ENCODE results near the gene GMPR. TPM values are rescaled to one million over a fixed set of nuclear protein-coding genes. Genes with fewer than 3 reads are reported as not detected.
A peak's percentile ranks its signal among the peaks of the same experiment; 100 is the strongest.

GMPR gene
- 19.3 TPM for polyA plus RNA-seq (2013, experiment 1 of 2)
- 19.7 TPM for polyA plus RNA-seq (2013, experiment 2 of 2)

- WGBS (ENCODE audit: extremely low coverage, insufficient coverage, low lambda C conversion rate), result no CpG with 5 or more reads among the region's 84 CpGs
- H3K18ac ChIP-seq (ENCODE audit: low read length), result peak within 1 kb of the TSS; percentile 82
- H3K9ac ChIP-seq (ENCODE audit: low read length), result peak within 1 kb of the TSS; percentile 72
- no peaks in the 10 kb centered on the region for H3K36me3 ChIP-seq (ENCODE audit: control insufficient read depth, insufficient read depth, low read length)
- H2BK5ac ChIP-seq (ENCODE audit: low read length), result no peak within 1 kb of the TSS
- H3K4me2 ChIP-seq (ENCODE audit: low read length), result peak within 1 kb of the TSS; percentile 97
- DNase-seq, result peak; percentile 59
- no peak within 1 kb of the TSS for H2AK5ac ChIP-seq (ENCODE audit: low read length)
- peak within 1 kb of the TSS; percentile 80 for H3K56ac ChIP-seq (ENCODE audit: low read length)
- H3K27me3 ChIP-seq (ENCODE audit: insufficient read depth, low read length, poor library complexity), result peaks cover 7% of the 10 kb centered on the region
- H4K8ac ChIP-seq (ENCODE audit: low read depth, low read length), result no peak within 1 kb of the TSS
- H4K5ac ChIP-seq (ENCODE audit: low read length), result no peak within 1 kb of the TSS
- no peak within 1 kb of the TSS for H2BK120ac ChIP-seq (ENCODE audit: low read depth, low read length)
- H3K23ac ChIP-seq (ENCODE audit: low read length), result no peak within 1 kb of the TSS
- no peaks in the 10 kb centered on the region for H3K79me2 ChIP-seq (ENCODE audit: control insufficient read depth, insufficient read depth, low read length)
- peak within 1 kb of the TSS; percentile 45 for H3K4me3 ChIP-seq (ENCODE audit: low read length)
- H3K4ac ChIP-seq (ENCODE audit: low read depth, low read length), result peak within 1 kb of the TSS; percentile 38
- H3K79me1 ChIP-seq (ENCODE audit: low read length), result no peaks in the 10 kb centered on the region
- no peaks in the 10 kb centered on the region for H3K4me1 ChIP-seq (ENCODE audit: control insufficient read depth, low read depth, low read length)
- no peak within 1 kb of the TSS for H2BK15ac ChIP-seq (replicated peaks; ENCODE audit: low read depth)
- H3K27ac ChIP-seq (ENCODE audit: low read depth, low read length), result no peak within 1 kb of the TSS
These were observed at the start of gene GMPR for GRCh38 chr6:16238057-16238962. TSS of gene GMPR (plus strand) at chr6:16238587. CDS start at chr6:16238694, 107 bp downstream.

- no peak overlapping the region for H3K56ac ChIP-seq (ENCODE audit: low read length)
- no peak overlapping the region for H3K9ac ChIP-seq (ENCODE audit: low read length)
- H3K27me3 ChIP-seq (ENCODE audit: insufficient read depth, low read length, poor library complexity), result no peaks in the 10 kb centered on the region
- H4K8ac ChIP-seq (ENCODE audit: low read depth, low read length), result no peak overlapping the region
- no peak overlapping the region for H2BK5ac ChIP-seq (ENCODE audit: low read length)
- H2BK15ac ChIP-seq (replicated peaks; ENCODE audit: low read depth), result no peak overlapping the region
- WGBS (ENCODE audit: extremely low coverage, insufficient coverage, low lambda C conversion rate), result no CpG with 5 or more reads among the region's 1 CpG
- H3K79me1 ChIP-seq (ENCODE audit: low read length), result no peaks in the 10 kb centered on the region
- no peak overlapping the region for H3K4me2 ChIP-seq (ENCODE audit: low read length)
- no peak overlapping the region for H3K27ac ChIP-seq (ENCODE audit: low read depth, low read length)
- no peaks in the 10 kb centered on the region for H3K4me1 ChIP-seq (ENCODE audit: control insufficient read depth, low read depth, low read length)
- H3K4me3 ChIP-seq (ENCODE audit: low read length), result no peak overlapping the region
- H2BK120ac ChIP-seq (ENCODE audit: low read depth, low read length), result no peak overlapping the region
- no peak overlapping the region for H3K18ac ChIP-seq (ENCODE audit: low read length)
- no peaks in the 10 kb centered on the region for H3K36me3 ChIP-seq (ENCODE audit: control insufficient read depth, insufficient read depth, low read length)
- no peak overlapping the region for H4K5ac ChIP-seq (ENCODE audit: low read length)
- no peak overlapping the region for H3K23ac ChIP-seq (ENCODE audit: low read length)
- H3K4ac ChIP-seq (ENCODE audit: low read depth, low read length), result no peak overlapping the region
- no peak overlapping the region for H2AK5ac ChIP-seq (ENCODE audit: low read length)
- H3K79me2 ChIP-seq (ENCODE audit: control insufficient read depth, insufficient read depth, low read length), result no peaks in the 10 kb centered on the region
- no peak for DNase-seq
These were observed 48.2 kb upstream of the GMPR start for GRCh38 chr6:16190214-16190613.

GRCh38 chr6:16196260-16196983, 42.0 kb upstream of the GMPR start:
- Histone ChIP-seq H3K79me2 (ENCODE audit: control insufficient read depth, insufficient read depth, low read length) (no peaks in the 10 kb centered on the region), H3K4me1 (ENCODE audit: control insufficient read depth, low read depth, low read length) (no peaks in the 10 kb centered on the region), H3K4me2 (ENCODE audit: low read length) (no peak overlapping the region), H3K56ac (ENCODE audit: low read length) (no peak overlapping the region), H3K27me3 (ENCODE audit: insufficient read depth, low read length, poor library complexity) (no peaks in the 10 kb centered on the region), H3K9ac (ENCODE audit: low read length) (no peak overlapping the region), H2BK15ac (replicated peaks; ENCODE audit: low read depth) (no peak overlapping the region), H3K27ac (ENCODE audit: low read depth, low read length) (no peak overlapping the region), H3K18ac (ENCODE audit: low read length) (no peak overlapping the region), H4K8ac (ENCODE audit: low read depth, low read length) (no peak overlapping the region), H3K36me3 (ENCODE audit: control insufficient read depth, insufficient read depth, low read length) (no peaks in the 10 kb centered on the region), H3K23ac (ENCODE audit: low read length) (no peak overlapping the region), H2AK5ac (ENCODE audit: low read length) (no peak overlapping the region), H3K79me1 (ENCODE audit: low read length) (no peaks in the 10 kb centered on the region), H2BK5ac (ENCODE audit: low read length) (no peak overlapping the region), H3K4me3 (ENCODE audit: low read length) (no peak overlapping the region), H4K5ac (ENCODE audit: low read length) (no peak overlapping the region), H3K4ac (ENCODE audit: low read depth, low read length) (no peak overlapping the region), H2BK120ac (ENCODE audit: low read depth, low read length) (no peak overlapping the region)
- WGBS (ENCODE audit: extremely low coverage, insufficient coverage, low lambda C conversion rate), result no CpG with 5 or more reads among the region's 14 CpGs
- no peak for DNase-seq

- no peak for DNase-seq
- Histone ChIP-seq H3K56ac (ENCODE audit: low read length) (no peak overlapping the region), H2AK5ac (ENCODE audit: low read length) (no peak overlapping the region), H3K23ac (ENCODE audit: low read length) (no peak overlapping the region), H3K9ac (ENCODE audit: low read length) (no peak overlapping the region), H2BK5ac (ENCODE audit: low read length) (no peak overlapping the region), H4K5ac (ENCODE audit: low read length) (no peak overlapping the region), H3K4ac (ENCODE audit: low read depth, low read length) (no peak overlapping the region), H3K27ac (ENCODE audit: low read depth, low read length) (no peak overlapping the region), H2BK15ac (replicated peaks; ENCODE audit: low read depth) (no peak overlapping the region), H3K4me2 (ENCODE audit: low read length) (no peak overlapping the region), H3K27me3 (ENCODE audit: insufficient read depth, low read length, poor library complexity) (no peaks in the 10 kb centered on the region), H3K4me3 (ENCODE audit: low read length) (no peak overlapping the region), H3K36me3 (ENCODE audit: control insufficient read depth, insufficient read depth, low read length) (no peaks in the 10 kb centered on the region), H4K8ac (ENCODE audit: low read depth, low read length) (no peak overlapping the region), H2BK120ac (ENCODE audit: low read depth, low read length) (no peak overlapping the region), H3K18ac (ENCODE audit: low read length) (no peak overlapping the region), H3K79me1 (ENCODE audit: low read length) (no peaks in the 10 kb centered on the region), H3K4me1 (ENCODE audit: control insufficient read depth, low read depth, low read length) (no peaks in the 10 kb centered on the region), H3K79me2 (ENCODE audit: control insufficient read depth, insufficient read depth, low read length) (no peaks in the 10 kb centered on the region)
- no CpG with 5 or more reads among the region's 19 CpGs for WGBS (ENCODE audit: extremely low coverage, insufficient coverage, low lambda C conversion rate)
These were observed 41.3 kb upstream of the GMPR start for GRCh38 chr6:16196984-16197546.

GRCh38 chr6:16198061-16198705, 40.2 kb upstream of the GMPR start:
- H3K27me3 ChIP-seq (ENCODE audit: insufficient read depth, low read length, poor library complexity), result no peaks in the 10 kb centered on the region
- H2BK120ac ChIP-seq (ENCODE audit: low read depth, low read length), result no peak overlapping the region
- no peak overlapping the region for H2AK5ac ChIP-seq (ENCODE audit: low read length)
- no peak overlapping the region for H3K4me3 ChIP-seq (ENCODE audit: low read length)
- H2BK5ac ChIP-seq (ENCODE audit: low read length), result no peak overlapping the region
- H3K4me2 ChIP-seq (ENCODE audit: low read length), result no peak overlapping the region
- H3K36me3 ChIP-seq (ENCODE audit: control insufficient read depth, insufficient read depth, low read length), result no peaks in the 10 kb centered on the region
- H3K27ac ChIP-seq (ENCODE audit: low read depth, low read length), result no peak overlapping the region
- no peak overlapping the region for H3K9ac ChIP-seq (ENCODE audit: low read length)
- no peak overlapping the region for H2BK15ac ChIP-seq (replicated peaks; ENCODE audit: low read depth)
- no peak for DNase-seq
- no peaks in the 10 kb centered on the region for H3K79me1 ChIP-seq (ENCODE audit: low read length)
- no peak overlapping the region for H3K4ac ChIP-seq (ENCODE audit: low read depth, low read length)
- no peak overlapping the region for H4K5ac ChIP-seq (ENCODE audit: low read length)
- H4K8ac ChIP-seq (ENCODE audit: low read depth, low read length), result no peak overlapping the region
- no peaks in the 10 kb centered on the region for H3K79me2 ChIP-seq (ENCODE audit: control insufficient read depth, insufficient read depth, low read length)
- H3K23ac ChIP-seq (ENCODE audit: low read length), result no peak overlapping the region
- no peak overlapping the region for H3K56ac ChIP-seq (ENCODE audit: low read length)
- no peaks in the 10 kb centered on the region for H3K4me1 ChIP-seq (ENCODE audit: control insufficient read depth, low read depth, low read length)
- no CpG with 5 or more reads among the region's 50 CpGs for WGBS (ENCODE audit: extremely low coverage, insufficient coverage, low lambda C conversion rate)
- H3K18ac ChIP-seq (ENCODE audit: low read length), result no peak overlapping the region

Measured in mesendoderm (in vitro differentiated cells).